ENCODE results near the gene KRT4.

DNA sequence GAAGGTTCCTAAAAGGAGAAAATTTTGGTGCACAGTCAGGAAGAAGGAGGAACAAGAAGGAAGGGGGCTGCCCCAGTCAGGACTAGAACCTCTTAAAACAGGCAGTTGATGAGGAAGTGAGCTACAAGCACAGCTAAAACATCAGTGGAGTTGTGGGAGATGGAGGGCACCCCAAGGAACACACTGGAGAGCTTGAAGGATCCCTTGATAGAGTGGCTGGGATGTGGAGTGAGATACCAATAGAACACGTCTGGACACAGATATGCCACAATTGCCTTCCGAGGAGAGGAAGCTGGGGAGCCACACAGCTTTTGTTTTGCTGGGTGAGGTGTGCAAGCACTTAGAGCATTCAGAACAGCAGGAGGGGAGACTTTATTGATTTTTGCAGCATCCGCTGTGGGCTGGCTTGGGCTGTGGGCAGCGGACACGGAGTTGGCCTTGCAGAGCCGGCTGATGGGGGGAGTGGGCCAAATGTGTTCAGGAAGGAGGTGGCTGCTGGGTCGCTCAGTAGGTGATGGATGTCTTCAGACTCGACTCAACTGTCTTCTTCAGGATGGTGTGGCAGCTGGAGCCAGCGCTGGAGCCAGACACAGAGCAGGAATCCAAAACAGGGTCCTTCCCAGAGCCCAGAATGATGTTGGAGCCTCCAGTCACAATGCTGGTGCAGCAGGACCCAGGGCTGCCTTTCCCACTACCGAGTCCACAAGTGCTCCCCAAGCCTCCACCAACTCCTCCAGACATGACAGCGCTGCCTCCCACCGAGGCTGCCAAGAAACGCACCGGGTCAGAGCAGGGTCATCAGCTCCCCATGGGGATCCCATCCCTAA is 24.9 kb upstream of the KRT4 start:
- no peak for TF ChIP-seq POLR2A (IDR thresholded peaks at IDR 0.05; ENCODE audit: low read length)
- TF ChIP-seq GATA1 (IDR thresholded peaks at IDR 0.05; ENCODE audit: low read depth, low read length), result no peak

Measured in erythroblast (primary cell).